ENCODE results near the gene PCDHGA12.
"Not testable (repeated sequence)": the region's sequence is repeated elsewhere in the genome, so short reads cannot be mapped to it uniquely, and the experiment has no call there.

DNA sequence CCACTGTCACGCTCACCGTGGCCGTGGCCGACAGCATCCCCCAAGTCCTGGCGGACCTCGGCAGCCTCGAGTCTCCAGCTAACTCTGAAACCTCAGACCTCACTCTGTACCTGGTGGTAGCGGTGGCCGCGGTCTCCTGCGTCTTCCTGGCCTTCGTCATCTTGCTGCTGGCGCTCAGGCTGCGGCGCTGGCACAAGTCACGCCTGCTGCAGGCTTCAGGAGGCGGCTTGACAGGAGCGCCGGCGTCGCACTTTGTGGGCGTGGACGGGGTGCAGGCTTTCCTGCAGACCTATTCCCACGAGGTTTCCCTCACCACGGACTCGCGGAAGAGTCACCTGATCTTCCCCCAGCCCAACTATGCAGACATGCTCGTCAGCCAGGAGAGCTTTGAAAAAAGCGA is 2.4 kb downstream of the PCDHGA12 start:
- TF ChIP-seq, protein P1, sequence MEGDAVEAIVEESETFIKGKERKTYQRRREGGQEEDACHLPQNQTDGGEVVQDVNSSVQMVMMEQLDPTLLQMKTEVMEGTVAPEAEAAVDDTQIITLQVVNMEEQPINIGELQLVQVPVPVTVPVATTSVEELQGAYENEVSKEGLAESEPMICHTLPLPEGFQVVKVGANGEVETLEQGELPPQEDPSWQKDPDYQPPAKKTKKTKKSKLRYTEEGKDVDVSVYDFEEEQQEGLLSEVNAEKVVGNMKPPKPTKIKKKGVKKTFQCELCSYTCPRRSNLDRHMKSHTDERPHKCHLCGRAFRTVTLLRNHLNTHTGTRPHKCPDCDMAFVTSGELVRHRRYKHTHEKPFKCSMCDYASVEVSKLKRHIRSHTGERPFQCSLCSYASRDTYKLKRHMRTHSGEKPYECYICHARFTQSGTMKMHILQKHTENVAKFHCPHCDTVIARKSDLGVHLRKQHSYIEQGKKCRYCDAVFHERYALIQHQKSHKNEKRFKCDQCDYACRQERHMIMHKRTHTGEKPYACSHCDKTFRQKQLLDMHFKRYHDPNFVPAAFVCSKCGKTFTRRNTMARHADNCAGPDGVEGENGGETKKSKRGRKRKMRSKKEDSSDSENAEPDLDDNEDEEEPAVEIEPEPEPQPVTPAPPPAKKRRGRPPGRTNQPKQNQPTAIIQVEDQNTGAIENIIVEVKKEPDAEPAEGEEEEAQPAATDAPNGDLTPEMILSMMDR (IDR thresholded peaks at IDR 0.05): not testable (repeated sequence)
- not testable (repeated sequence) for TF ChIP-seq POLR2AphosphoS5, POLR2A (IDR thresholded peaks at IDR 0.05)
